Measurements from ENCODE around the gene GBF1.

GBF1 gene

DNA sequence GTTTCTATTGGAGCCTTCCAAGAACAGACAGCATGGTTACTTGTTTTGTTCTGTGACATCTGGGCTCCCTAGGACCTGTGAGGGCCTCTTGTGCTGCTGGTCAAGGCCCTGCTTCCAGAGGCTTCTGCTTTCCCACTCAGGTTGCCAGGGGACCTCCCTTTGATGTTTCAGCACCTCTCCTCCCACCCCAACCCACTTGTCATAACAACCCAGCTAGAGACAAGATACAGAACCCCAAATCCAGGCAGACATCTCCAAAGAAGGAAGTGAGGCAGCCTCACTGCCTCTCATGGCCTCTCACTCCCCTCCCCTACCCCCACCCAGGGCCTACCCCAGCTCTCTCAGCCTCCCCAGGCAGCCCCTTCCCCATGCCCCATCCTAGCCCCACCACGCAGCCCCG lies 161.5 kb downstream of the GBF1 start:
- DNase-seq (ENCODE audit: low read depth in 2 of 2), result no peak

DNA sequence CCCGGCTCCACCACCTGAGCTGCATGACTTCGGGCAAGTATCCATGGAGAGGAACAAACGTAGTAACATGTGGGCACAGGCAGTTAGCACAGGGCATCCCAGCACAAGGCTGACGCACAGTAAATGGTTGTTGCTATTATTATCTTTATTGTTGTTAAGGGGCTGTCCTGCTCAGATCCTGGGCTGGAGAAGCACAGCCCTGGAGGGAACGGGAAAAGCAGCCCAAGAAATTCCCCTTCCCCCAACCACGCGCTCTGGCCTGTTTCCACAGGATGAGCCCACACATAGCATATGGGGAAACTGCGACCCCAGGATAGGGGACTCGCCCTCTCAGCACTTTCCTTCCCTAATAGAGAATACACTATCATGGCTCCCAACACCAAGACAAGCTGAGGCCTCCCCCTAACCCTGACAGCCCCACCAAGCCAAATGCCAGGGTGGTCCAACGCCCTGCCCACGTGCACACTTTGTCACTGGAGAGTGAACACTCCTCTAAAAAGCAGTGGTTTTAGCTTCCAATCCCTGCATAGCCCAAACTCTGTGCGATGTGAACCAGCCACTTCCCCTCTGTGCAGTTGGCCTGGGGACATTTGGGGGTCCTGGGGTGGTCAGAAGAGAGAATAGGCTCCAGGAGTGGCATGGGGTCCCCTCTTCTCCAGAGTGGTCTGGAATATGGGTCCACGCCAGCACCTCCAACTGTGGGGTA lies 162.2 kb downstream of the GBF1 start:
- DNase-seq (ENCODE audit: low read depth in 2 of 2), result no peak

DNA sequence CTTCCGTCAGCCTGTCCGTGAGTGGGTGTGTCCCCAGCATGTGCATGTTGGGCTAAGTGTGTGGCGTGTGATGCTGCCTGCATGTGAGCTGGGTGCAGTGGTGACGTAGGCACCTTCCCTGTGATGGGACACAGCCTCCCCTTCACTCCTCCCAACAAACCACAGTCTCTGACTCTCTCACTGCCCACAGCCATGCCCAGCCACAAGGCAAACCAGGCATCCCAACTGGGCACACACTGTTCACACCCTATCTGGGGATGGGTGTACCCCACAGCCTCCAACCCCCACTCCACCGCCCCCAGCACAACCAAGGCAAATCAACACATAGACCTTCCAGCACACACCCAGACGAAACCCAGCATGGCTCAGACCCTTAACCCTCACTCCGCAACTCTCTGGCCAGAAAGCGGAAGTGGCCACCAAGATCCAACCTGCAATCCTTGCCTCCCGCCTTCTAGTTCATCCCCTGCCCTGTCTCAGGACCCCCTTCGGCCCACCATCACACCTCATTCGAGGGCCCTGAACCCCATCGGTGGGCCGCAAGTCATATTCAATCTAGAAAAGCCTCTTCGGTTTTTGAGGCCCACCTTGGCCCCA lies 162.9 kb downstream of the GBF1 start:
- no peak for DNase-seq (ENCODE audit: low read depth in 2 of 2)

DNA sequence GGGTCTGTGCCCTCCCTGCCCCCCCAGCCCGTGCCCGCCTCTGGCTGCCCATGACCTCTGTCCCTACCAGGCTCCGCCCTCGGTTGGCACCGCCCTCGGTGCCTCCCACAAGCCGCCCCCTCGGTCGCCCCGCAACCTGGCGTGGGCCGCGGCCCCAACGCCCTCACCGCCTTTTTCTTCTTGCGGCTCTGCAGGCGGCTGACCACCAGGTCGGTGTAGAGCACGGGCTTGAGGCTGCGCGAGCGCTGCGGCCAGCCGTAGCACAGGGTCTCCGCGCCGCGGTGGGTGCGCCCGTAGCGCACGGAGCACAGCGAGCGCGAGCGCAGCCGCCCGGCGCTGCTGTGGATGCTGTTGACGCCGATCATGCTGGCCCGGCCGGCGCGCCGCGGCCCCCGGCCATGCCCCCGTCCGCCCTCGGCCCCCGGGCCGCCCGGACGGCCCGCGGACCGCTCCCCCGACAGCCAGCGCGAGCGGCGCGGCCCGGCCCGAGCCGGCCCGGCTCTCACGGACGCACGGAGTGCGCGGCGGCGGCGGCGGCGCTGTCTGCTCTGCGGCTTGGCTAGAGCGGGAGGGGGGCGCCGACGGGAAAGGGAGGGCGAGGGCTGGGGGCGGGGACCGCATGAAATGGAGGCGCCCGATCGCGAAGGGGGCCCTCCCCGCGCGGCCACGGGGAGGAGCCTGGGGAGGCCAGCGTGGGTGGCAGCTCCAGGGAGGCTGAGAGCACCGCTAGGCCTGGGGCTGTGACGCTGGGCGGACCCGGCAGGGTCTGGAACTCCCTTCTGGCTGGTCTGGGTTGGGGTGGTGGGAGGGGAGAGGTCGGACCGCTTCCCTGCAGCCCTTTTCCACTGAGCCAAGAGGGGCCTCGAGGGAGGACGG lies 163.6 kb downstream of the GBF1 start:
- peak in 1 of 2 experiments; percentile 32 for DNase-seq (ENCODE audit: low read depth in 2 of 2)

DNA sequence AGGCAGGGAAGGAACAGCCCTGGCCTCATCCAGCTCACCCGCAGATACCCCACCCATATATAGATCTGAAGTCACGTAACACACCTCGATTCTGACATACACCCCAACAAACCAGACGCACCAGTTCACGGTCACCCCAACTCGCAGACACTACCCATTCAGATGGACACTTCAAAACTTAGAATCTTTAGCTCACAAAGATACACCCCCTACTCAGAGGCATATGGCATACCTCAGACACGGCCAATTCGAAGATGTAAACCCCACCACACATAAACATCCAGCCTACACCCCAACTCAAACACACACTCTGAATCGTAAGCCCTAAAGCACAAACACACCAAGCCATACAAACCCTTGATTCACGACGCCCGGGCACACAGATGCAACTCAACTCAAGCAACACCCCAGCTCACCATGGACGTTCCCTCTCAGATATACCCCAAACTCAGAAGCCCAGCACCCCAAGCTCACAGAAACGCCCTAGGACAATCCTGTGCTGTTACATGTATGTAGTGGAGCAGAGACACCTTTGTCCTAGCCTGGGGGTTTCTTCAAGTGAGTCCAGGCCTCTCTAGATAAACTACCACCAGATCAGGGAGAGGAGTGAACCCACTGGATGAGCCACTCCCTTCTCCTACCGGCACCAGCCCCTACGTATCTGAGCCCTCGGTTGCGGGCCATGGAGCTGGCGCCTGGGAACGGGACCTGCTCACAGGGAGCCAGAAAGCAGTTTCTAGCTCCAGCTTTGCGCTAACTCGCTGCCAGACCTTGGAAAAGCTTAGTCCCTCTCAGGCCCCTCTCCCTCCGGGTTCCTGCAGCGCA lies 164.5 kb downstream of the GBF1 start:
- no peak for DNase-seq (ENCODE audit: low read depth in 2 of 2)

DNA sequence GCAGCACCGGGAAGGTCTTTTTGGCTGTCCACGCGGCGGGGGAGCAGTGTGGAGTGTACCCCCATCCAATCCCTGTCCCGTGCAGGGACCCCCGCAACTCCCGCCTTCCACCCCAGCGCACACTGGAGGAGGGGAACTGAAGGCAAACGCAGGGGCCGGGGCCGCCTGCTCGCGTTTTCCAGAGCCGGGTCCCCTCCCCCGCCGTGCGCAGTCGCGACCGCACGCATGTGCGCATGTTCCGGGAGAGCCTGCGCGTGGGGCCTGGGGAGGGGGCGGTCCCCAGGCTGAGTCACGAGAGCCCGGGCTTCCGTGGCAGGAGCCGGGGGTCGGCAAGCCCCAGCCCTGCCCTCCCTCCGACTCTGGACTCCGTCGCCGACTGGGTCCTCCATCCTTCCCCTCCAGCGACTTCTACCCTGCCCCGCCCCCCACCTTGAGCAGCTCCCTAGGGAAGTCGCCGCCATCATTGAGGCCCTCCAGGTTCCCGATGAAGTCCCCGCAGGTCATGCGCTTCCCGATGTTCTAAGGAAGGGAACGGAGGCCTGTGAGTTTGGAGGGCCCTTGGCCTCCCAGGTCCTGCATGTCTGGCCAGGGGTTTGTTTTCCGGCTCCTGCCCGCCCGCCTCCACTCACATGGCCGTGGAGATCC lies 165.2 kb downstream of the GBF1 start:
- no peak for DNase-seq (ENCODE audit: low read depth in 2 of 2)

DNA sequence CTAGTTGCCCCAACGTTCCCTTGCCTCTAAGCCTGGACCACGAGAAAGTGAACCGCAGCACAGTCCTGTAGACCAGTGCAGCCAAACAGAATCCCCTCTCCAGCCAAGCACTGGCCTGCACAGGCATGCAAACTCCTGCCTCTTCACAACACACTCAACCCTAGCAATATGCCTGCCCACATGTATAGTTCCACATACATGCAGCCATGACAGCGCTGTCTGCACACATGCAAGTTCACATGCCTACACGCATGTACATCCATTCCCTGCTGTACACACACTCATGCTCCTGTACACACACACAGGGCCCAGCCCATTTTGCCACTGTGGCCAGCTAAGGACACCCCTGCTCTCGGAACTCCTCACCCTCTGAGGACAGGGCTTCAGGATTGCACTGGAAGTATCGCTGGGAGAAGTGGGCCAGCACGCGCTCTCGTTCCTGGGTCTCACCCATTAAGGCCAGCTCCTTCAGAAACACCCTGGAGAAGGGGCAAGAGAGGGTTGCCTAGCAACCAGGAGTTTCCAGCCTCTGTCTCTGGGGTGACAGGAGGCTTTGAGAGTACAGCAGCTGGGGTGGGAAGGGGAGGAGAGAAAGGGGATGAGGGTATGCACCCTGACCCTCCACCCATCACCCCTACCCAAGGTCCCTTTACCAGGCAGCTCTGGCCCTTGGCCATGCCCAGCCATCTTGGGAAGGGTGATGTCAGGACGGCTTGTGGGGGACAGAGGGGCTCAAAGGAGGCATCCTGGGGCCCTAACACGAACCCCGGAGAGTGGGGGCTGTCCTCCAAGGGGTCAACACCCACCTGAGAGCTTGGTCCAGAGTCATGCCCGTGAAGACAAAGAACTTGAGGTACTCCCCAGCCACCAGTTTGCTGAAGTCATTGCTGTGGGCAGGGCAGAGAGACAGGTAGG lies 166.3 kb downstream of the GBF1 start:
- no peak for DNase-seq (ENCODE audit: low read depth in 2 of 2)

DNA sequence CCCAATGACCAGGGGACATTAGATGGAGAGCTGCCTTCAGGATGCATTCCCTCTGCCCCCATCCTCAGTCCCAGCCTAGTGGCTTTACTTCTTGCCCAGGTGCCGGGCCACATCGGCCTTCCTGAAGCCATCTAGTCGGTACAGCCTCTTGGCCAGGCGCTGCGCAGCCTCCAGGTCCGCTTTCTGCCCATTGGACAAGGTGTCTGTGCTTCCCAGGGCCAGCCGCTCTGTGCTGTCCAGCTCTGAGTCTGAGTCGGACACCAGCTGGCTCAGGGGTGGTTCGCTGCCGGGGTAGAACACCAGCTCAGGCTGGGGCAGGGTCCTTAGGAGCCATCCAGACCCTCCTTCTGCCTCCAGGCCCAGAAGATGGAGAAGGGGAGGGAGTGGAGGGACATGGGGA lies 167.0 kb downstream of the GBF1 start:
- no peak for DNase-seq (ENCODE audit: low read depth in 2 of 2)

DNA sequence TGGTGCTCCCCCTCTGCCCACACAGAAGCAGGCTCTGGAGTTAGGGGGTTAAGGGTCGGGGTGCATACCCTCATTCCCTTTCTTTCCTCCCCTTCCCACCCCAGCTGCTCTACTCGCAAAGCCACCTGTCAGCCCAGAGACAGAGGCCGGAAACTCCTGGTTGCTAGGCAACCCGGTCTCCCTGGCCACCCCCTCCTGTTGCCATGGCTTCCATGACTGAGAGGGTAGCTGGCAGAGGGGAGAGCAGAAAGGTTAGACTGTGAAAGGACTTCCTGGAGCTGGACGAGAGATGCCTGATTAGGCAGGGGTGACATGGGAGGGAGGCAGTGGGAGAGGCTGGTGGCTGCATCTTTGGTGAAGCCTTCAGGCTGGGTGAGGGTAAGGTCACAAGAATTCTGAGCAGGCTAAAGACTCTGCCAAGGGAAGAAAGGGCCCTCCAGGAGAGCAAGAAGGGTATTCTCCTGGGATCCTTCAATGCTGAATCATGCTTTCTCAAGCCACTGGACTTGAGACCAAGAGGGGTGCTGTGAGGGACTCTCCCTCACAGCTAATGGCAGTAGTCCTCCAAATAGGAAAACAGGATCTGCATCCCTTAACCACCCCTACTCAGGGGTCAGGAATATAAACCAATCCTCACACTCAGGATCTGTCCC lies 167.8 kb downstream of the GBF1 start:
- no peak for DNase-seq (ENCODE audit: low read depth in 2 of 2)

DNA sequence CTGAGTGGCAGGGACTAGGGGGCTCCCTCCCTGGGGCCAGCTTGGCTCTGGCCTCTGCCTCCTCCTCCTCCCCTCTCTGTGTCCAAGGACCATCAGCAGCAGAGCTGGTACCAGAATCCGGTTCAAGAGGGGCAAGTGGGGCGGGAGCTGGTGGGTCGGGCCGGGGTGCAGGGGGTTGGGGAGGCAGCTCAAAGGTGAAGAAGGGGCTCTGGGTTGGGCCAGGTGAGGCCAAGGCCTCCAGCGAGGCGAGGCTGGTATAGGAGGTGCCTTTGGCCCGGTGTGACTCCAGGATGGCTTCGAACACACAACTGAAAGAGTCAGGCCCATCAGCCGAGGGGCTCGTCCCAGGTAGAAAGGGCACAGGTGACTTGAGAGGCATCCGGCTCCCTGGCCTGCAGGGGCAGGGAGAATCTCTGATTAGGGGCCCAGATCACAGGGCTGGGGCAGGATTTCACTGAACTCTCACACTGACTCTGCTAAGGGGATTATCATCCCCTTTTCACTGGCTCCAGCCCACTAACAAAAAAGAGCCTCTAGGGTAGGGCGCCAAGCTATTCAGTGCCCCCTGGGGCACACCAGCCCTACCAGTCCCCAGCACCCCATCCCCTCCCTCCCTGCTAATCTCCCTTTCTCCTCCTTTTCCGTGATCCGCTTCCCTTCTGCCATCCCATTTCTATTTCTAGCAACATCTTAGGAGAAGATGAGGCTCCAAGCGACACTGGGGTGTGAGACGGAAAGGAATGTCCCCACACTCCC lies 168.7 kb downstream of the GBF1 start:
- DNase-seq (ENCODE audit: low read depth in 2 of 2), result no peak

DNA sequence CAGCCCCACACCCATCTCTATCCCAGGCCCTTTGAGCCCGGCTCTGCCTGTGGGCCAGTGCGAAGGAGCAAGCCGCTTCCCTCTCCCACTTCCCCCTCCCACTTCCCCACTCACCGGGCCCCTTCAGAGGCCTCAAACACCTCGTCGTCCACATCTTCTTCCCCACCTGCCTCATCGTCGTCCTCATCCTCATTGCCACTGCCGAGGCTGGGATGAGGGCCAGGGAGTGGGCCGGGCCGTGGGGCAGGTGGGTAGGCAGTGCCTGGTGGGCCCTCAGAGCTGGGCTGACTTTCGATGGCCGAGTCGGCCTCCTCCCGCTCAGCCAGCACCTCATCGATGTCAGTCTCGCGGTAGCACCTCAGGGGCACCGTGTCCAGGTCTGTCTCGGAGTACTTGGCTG lies 169.4 kb downstream of the GBF1 start:
- no peak for DNase-seq (ENCODE audit: low read depth in 2 of 2)

DNA sequence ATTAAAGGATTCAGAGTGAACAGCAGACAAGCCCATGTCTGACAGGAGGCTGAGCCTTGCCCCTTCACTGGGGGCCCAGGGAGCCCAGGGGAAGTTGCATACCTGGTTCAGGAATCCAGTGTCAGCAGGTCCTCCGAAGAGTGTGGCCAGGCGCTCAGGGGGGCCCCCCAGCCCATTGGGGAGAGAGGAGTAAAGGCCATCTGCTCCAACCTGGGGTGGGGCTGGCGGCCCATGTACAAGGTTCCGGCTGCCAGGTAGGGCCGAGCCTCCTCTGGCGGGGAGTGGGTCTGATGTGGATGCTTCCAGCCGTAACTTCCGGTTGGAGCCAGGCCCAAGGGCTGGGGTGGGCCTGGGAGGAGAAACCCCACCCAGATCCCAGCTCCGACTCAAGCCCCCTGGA lies 171.0 kb downstream of the GBF1 start:
- DNase-seq (ENCODE audit: low read depth in 2 of 2), result no peak

DNA sequence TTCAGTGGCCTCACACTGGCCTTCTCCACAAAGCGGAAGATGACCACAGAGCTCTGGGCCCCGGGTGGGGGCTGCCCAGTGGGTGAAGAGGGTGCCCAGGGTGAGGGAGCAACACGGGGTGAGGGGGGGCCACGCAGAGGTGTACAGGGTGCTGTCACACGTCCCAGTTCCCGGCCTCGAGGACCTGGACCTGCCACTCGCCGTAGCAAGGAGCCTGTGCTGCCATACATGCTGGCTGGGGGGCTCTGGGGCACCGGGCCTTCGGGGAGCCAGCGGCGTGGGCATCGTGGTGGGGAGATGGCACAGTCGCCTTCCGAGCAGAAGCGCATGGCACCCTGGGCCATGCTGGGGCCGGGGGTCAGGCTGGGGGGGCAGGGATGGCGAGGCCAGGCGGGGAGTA lies 171.4 kb downstream of the GBF1 start:
- DNase-seq (ENCODE audit: low read depth in 2 of 2), result no peak

DNA sequence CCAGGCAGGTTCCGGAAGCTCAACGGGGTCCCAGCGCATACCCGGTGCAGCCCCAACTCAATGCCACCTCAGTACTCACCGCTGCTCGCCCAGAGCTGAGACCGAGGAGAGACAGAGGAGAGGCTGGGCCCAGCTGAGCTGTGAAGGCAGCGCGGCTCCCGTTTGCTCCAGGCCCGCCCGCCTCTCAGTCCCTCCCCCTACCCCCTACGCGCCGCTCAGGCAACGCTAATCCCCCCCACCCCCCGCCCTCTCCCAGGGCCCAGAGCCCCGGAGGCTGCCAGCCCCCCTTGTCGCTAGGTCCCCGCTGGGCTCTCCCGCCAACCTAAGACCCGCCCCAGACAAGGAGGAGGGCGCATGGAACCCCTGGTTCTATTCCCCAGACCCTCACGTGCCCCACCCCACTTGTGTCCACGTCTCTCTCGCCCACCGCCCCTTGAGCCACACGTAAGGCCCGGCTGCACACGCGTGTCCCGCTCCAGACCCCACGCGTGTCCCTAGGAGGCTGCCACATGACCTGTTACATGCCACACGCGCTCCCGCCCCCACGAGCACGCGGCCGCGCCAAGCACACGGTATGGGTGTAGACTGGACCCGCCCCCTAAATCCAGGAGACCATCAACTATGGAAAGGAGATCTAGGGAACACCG lies 173.4 kb downstream of the GBF1 start, which contains the start of gene PSD:
Gene PSD (minus strand): TSS at position 164 of the 647 bp plus-strand sequence. CDS start 1,747 bp downstream, outside the sequence.
- DNase-seq (ENCODE audit: low read depth in 2 of 2), result no peak

DNA sequence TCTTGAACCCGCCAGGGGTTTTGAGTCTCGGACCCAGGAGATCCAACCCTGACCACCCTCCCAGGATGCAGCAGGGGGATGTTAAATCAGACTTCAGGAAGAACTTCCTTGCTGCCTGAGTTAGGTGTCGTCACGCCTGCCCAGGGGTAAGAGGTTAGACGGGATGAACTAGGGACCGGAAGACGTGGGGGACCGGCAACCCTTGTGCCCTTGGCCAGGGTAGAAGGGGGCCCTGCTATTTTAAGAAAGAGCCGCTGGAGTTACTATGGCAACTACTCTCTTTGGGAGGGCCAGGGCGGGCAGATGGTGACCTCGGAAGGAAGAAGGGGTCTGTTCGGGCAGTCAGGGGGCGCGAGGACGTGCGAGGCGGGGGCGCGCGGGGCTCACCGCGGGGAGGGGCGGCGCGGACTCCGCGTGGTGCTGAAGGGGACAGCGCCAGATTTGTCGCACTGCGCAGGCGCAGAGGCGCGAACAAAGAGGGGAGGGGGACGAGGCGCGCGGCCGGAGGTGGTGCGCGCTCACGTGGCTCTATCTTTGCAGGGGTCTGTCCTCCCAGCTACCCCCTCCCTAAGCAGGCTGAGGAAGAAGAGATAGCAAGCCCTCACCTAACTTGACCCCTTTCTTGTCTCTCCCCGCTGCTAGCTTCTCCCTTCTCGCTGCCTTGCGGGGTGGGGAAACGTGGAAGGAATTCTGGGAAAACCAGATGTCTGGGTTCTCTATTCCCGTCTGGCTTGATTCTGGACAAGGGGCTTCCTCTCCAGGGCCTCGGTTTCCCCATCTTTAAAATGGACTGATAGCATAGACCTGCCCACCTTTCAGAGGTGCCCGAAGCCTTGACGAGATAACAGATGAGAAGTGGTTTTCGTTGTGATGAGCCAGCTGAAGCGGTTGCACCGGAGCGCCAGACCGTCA lies 174.2 kb downstream of the GBF1 start:
- DNase-seq (ENCODE audit: low read depth in 2 of 2), result no peak

DNA sequence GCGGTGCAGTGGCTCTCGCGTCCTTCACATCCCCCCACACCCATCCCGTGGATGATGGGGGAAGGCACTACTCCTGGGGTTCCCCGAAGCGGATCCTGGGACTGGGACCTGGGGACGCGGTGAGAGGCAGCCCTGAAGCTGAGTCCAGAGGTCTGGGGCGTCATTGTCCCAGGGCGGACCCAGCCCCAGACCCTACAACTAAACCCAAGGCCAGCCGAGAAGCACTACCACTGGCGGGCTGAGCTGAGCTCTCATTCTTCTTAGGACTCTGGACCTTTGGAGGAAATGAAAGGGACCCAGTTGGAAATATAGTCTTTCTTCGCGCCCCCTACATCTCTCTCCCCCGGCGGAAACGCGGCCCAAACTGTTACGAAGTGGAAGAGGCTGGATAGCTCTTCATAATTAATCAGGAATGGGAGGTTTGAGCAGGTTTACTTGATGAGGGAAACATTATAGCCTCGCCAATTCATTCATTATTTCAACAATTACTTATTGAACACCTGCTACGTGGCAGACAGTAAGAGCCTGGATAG lies 174.9 kb downstream of the GBF1 start:
- DNase-seq (ENCODE audit: low read depth in 2 of 2), result no peak

All from fibroblast of skin of left biceps (primary cell).